Measurements from ENCODE around the gene USP24. TPM values are rescaled to one million over a fixed set of nuclear protein-coding genes. Genes with fewer than 3 reads are reported as not detected.

Gene USP24
- total RNA-seq, 4 donors from 2014 or later = 20.9 to 58.6 (median 40.5) TPM

DNA sequence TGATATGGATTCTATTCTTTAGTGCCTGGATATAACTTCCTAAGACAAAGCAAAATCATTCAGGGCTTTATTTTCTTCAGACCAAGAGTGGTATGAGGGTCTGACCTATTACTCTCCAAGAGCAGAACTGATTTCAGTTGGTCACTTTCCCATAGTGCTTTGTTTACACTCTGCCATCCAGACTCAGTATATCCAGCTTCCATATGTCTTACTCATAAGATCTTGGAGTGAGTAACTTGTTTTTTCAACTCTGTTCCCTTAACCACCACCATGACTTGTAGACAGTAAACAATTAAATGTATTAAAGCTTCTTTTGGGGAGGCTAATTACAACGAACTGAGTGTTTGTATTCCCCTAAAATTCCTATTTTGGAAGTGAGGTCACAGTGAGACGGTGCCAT, 83.4 kb downstream of the USP24 start:
- intact Hi-C loops (cut with DNase I; ENCODE audit: low total_unique reads) = no loop called here

DNA sequence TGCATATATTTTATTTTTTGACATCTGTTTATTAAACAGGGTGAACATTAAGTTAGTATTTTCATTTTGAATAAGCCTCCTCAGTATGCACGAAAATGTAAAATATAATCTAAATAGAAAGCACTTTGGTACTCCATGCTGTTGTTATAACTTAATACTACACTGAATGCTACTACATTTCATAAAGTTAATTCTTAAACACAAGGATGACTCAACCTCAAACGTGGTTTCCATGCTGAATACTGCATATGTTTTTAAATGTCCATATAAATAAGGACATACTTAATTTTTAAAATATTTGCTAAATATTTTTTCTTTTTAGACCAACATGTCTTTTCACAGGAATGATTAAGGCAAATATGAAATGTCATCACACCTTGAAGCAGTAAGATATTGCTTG, 83.9 kb downstream of the USP24 start:
- intact Hi-C loops (cut with DNase I; ENCODE audit: low total_unique reads) = no loop called here
- TF ChIP-seq, protein P1, sequence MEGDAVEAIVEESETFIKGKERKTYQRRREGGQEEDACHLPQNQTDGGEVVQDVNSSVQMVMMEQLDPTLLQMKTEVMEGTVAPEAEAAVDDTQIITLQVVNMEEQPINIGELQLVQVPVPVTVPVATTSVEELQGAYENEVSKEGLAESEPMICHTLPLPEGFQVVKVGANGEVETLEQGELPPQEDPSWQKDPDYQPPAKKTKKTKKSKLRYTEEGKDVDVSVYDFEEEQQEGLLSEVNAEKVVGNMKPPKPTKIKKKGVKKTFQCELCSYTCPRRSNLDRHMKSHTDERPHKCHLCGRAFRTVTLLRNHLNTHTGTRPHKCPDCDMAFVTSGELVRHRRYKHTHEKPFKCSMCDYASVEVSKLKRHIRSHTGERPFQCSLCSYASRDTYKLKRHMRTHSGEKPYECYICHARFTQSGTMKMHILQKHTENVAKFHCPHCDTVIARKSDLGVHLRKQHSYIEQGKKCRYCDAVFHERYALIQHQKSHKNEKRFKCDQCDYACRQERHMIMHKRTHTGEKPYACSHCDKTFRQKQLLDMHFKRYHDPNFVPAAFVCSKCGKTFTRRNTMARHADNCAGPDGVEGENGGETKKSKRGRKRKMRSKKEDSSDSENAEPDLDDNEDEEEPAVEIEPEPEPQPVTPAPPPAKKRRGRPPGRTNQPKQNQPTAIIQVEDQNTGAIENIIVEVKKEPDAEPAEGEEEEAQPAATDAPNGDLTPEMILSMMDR (IDR thresholded peaks at IDR 0.05) = no peak
- H3K4me3 ChIP-seq (ENCODE audit: low read depth, poor library complexity, severe bottlenecking) = no peak overlapping the region
- no peak for DNase-seq (ENCODE audit: low spot score in 2 of 2)
- 89 to 90% methylated on average over 2 of the region's 2 CpGs for WGBS, 2 donors

More for the DNA sequence above, 83.4 kb downstream of the USP24 start:
- WGBS, 2 donors = 84 to 86% methylated on average over 2 of the region's 2 CpGs
- TF ChIP-seq, protein P1 (IDR thresholded peaks at IDR 0.05) = no peak
- TF ChIP-seq POLR2A (IDR thresholded peaks at IDR 0.05) = no peak
- H3K4me3 ChIP-seq (ENCODE audit: low read depth, poor library complexity, severe bottlenecking) = no peak overlapping the region
- DNase-seq (ENCODE audit: low spot score in 2 of 2) = no peak

DNA sequence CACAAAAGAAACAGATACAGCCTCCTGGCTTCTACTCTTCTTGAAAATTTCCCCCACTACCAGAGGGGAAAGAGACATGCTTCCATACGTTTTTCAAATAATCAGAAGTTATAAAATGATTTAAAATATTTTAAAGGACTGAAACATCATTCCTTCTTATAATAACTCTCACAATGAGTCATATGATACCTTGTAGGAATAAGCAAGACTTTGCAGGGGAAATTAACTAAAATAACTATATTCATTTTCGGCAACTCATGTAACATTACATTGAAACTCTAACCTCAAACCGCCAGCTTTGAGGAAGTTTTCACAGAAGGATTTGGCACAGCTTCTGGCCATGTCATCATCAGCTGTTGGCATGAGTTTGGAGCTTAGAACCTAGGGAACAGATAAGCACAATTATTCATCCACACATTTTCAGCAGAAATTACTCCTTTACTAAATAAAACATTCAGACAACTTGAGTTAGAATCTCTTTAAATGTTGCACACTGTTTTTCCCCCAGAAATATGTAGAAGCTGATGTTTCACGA, 85.9 kb downstream of the USP24 start:
- TF ChIP-seq POLR2A (IDR thresholded peaks at IDR 0.05) = no peak
- H3K4me3 ChIP-seq (ENCODE audit: low read depth, poor library complexity, severe bottlenecking) = no peak overlapping the region
- intact Hi-C loops (cut with DNase I; ENCODE audit: low total_unique reads) = no loop called here
- WGBS, 2 donors = 67 to 77% methylated on average over 4 of the region's 4 CpGs
- DNase-seq (ENCODE audit: low spot score in 2 of 2) = peak in 1 of 2 donors; percentile 20

DNA sequence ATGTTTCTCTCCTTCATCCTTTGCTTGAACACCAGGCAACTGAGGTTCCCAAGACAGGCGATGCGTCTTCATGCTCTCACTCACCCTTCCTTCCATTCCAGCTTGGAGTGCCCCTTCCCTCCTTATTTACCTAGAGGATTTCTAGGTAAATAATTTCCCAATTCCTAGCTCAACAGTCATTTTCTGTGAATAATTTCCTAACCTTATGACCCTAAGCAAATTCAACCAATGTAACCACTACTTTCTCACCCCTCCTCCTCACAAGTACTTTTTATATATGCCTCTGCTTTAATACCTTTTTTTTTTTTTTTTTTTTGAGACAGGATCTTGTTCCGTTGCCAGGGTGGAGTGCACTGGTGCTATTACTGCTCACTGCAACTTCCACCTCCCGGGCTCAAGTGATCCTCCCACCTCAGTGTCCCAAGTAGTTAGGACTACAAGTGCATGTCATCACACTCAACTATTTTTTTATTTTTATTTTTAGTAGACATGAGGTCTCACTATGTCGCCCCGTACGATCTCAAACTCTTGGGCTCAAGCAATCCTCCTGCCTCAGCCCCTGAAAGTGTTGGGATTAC, 86.7 kb downstream of the USP24 start:
- intact Hi-C loops (cut with DNase I; ENCODE audit: low total_unique reads) = no loop called here
- TF ChIP-seq, protein P1 (IDR thresholded peaks at IDR 0.05) = no peak
- TF ChIP-seq POLR2A (IDR thresholded peaks at IDR 0.05) = no peak
- no peak overlapping the region for H3K4me3 ChIP-seq (ENCODE audit: low read depth, poor library complexity, severe bottlenecking)
- no peak for DNase-seq (ENCODE audit: low spot score in 2 of 2)
- 95 to 96% methylated on average over 7 of the region's 7 CpGs for WGBS, 2 donors

DNA sequence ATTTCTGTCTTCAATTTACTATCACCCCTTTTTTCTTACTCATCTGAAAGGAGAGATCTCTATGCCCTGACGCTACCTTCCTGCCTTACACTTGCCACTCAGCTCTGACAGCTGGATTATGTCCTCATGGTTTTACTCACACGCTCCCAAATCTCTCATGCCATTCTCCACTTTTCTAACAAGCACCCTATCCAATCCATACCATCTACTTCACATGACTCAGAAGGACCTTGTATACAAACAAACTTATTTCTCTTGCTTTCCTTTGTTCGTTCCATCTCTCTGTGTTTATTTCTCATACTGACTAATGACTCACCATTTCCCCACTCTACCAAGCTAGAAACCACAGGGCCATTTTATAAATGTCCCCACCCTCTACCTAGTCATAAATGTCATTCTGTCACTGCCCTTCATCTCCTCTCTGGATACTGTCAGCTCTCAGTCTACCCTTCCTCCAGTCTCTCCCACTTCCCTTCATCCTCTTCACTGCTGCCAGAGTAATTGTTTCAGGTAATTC, 87.3 kb downstream of the USP24 start:
- no peak overlapping the region for H3K4me3 ChIP-seq (ENCODE audit: low read depth, poor library complexity, severe bottlenecking)
- intact Hi-C loops (cut with DNase I; ENCODE audit: low total_unique reads) = no loop called here
- TF ChIP-seq POLR2A (IDR thresholded peaks at IDR 0.05) = no peak
- TF ChIP-seq, protein P1 (IDR thresholded peaks at IDR 0.05) = no peak
- WGBS, 2 donors = 93% methylated on average over 3 of the region's 3 CpGs
- DNase-seq (ENCODE audit: low spot score in 2 of 2) = no peak

DNA sequence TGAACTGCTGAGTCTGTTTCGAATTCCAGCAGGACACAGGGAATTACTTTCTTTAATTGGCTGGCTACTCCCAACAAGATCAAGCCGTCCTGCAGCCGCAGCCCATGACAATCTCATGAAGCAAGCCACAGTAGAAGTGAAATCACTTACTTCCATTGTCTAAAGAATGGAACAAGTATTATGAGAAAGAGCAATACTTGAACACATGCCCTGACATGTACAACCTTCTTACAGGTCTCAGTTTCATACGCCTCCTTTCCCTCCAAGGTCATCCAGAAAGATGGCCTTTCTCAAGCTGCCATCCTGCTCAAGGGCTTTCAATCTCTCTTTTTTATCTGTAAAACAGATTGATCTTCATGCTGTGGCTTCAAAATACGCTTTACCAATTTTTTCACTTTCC, 90.7 kb downstream of the USP24 start:
- WGBS, 2 donors = 89 to 95% methylated on average over 5 of the region's 5 CpGs
- DNase-seq (ENCODE audit: low spot score in 2 of 2) = no peak
- intact Hi-C loops (cut with DNase I; ENCODE audit: low total_unique reads) = no loop called here
- H3K4me3 ChIP-seq (ENCODE audit: low read depth, poor library complexity, severe bottlenecking) = no peak overlapping the region
- no peak for TF ChIP-seq POLR2A (IDR thresholded peaks at IDR 0.05)
- TF ChIP-seq, protein P1 (IDR thresholded peaks at IDR 0.05) = no peak

Measured in lower leg skin (tissue), 4 donors.